AG04450 (cell line): ENCODE results near the gene BMP8B. TPM values are rescaled to one million over a fixed set of nuclear protein-coding genes. Genes with fewer than 3 reads are reported as not detected.

Source experiments
- CTCF ChIA-PET: fragments of 300-600, 350-600 bp; formaldehyde crosslinking; extraction: SDS; loops from one replicate; lab custom pipeline; 2022; ENCODE audit warnings: antibody characterized with exemption, inconsistent platforms; lab: Charles Lee
- POLR2A ChIA-PET: fragments of 350-600 bp; formaldehyde crosslinking; extraction: SDS; loops from one replicate; lab custom pipeline; 2021; ENCODE audit warnings: antibody characterized with exemption, inconsistent platforms; lab: Yijun Ruan, JAX
- DNase-seq: peaks from one replicate; pipeline ENCODE4 v3.0.0-alpha.2; 2011; ENCODE audit warnings: low read depth, low spot score
- H3K27ac ChIP-seq: one replicate; pipeline ENCODE4 v1.5.1; 2012; ENCODE audit warnings: low read depth, low read length, control low read depth
- H3K27me3 ChIP-seq: one replicate; pipeline ENCODE4 v1.6.0; 2012; ENCODE audit warnings: low read length; ENCODE audit not compliant: control insufficient read depth, insufficient read depth
- H3K4me3 ChIP-seq: 2 replicates; pipeline ENCODE4 v1.5.1; 2011; ENCODE audit warnings: mild to moderate bottlenecking, low read depth, low read length, control low read depth
- H3K9me3 ChIP-seq: 2 replicates; pipeline ENCODE4 v1.5.1; 2012; ENCODE audit warnings: low read length; ENCODE audit not compliant: control insufficient read depth, insufficient read depth
- polyA plus RNA-seq: library from polyadenylated mRNA; depleted of rRNA; stranded (reverse); fragments of >200 nt; gene quantifications from 2 replicates; pipeline ENCODE4 v1.2.3, GENCODE V29; 2011
- TF ChIP-seq, protein P1 (sequence below): IDR thresholded peaks from 2 replicates; pipeline ENCODE4 v1.5.1; 2011; ENCODE audit warnings: low read depth, low read length, control low read depth, inconsistent platforms

Gene BMP8B
- polyA plus RNA-seq, 1 experiment: not detected

- TF ChIP-seq, protein P1, sequence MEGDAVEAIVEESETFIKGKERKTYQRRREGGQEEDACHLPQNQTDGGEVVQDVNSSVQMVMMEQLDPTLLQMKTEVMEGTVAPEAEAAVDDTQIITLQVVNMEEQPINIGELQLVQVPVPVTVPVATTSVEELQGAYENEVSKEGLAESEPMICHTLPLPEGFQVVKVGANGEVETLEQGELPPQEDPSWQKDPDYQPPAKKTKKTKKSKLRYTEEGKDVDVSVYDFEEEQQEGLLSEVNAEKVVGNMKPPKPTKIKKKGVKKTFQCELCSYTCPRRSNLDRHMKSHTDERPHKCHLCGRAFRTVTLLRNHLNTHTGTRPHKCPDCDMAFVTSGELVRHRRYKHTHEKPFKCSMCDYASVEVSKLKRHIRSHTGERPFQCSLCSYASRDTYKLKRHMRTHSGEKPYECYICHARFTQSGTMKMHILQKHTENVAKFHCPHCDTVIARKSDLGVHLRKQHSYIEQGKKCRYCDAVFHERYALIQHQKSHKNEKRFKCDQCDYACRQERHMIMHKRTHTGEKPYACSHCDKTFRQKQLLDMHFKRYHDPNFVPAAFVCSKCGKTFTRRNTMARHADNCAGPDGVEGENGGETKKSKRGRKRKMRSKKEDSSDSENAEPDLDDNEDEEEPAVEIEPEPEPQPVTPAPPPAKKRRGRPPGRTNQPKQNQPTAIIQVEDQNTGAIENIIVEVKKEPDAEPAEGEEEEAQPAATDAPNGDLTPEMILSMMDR: no peak
- Histone ChIP-seq H3K4me3 (no peak overlapping the region), H3K9me3 (no peaks in the 10 kb centered on the region), H3K27me3 (no peaks in the 10 kb centered on the region), H3K27ac (no peak overlapping the region)
- ChIA-PET CTCF (no interaction called here), POLR2A (no interaction called here)
- DNase-seq: no peak
These were observed 28.3 kb downstream of the BMP8B start for GRCh38 chr1:39760074-39761008.

DNA sequence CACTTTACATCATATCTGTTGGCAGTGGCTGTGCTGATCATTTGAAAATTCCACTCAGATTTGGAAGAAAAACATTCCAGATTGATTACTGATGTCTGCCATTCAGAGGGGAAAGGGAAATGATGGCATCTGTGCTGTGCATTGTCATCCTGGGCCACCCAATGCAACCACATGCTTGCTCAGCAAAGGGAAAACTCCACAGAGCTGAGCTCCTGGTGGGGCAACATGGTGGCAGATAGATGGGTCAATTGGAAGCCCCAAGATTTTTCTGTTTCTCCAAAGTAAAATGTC lies 29.3 kb downstream of the BMP8B start:
- H3K9me3 ChIP-seq: no peaks in the 10 kb centered on the region
- CTCF ChIA-PET: no interaction called here
- TF ChIP-seq, protein P1: no peak
- no peak overlapping the region for H3K4me3 ChIP-seq
- no peak for DNase-seq
- POLR2A ChIA-PET: interaction anchor here (0.6 kb wide), 1 partner anchor 699 kb away, joined by 4 read pairs; no protein-coding TSS in a partner anchor
- H3K27me3 ChIP-seq: no peaks in the 10 kb centered on the region
- H3K27ac ChIP-seq: no peak overlapping the region

GRCh38 chr1:39758556-39759435 lies 29.9 kb downstream of the BMP8B start:
- no peak overlapping the region for H3K4me3 ChIP-seq
- TF ChIP-seq, protein P1: no peak
- H3K27me3 ChIP-seq: no peaks in the 10 kb centered on the region
- no peak for DNase-seq
- CTCF ChIA-PET: no interaction called here
- POLR2A ChIA-PET: interaction anchor here (0.6 kb wide), 1 partner anchor 699 kb away, joined by 4 read pairs; no protein-coding TSS in a partner anchor
- no peaks in the 10 kb centered on the region for H3K9me3 ChIP-seq
- H3K27ac ChIP-seq: no peak overlapping the region

DNA sequence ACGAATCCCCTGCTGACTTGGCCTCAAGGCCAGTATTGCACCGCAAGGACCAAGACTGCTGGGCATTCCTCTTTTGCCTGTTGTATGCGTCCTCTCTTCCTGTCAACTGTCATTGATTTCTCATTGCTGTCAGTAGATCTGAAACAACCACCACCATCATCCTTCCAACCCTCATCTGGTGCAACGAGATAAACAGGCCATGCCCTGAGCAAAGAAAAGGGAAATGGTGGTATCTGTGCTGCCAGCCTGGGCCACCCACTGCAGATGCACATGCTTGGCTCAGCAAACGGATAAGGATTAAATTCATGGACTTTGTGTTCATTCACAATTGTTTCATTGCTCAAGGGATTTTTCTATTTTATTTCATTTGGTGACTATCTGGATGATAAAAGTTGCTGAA lies 31.2 kb downstream of the BMP8B start:
- CTCF ChIA-PET: no interaction called here

More for the DNA sequence above, 31.2 kb downstream of the BMP8B start:
- POLR2A ChIA-PET: no interaction called here
- DNase-seq: no peak
- no peak overlapping the region for H3K27ac ChIP-seq
- H3K27me3 ChIP-seq: no peaks in the 10 kb centered on the region
- H3K4me3 ChIP-seq: no peak overlapping the region
- TF ChIP-seq, protein P1: no peak
- no peaks in the 10 kb centered on the region for H3K9me3 ChIP-seq
